Keratinocyte (primary cell): ENCODE measurements around the gene TRAPPC1. TPM values are rescaled to one million over a fixed set of nuclear protein-coding genes. Genes with fewer than 3 reads are reported as not detected.

ENCODE experiments used
- DNase-seq: peaks from one replicate; pipeline ENCODE4 v3.0.0-alpha.2; 2011; ENCODE audit warnings: low read depth, missing footprints, low spot score
- FAIRE-seq: peaks from 2 replicates; lab custom pipeline; 2011; peaks lifted over from hg19 to GRCh38; lab: Jason Lieb, UNC
- H2AFZ ChIP-seq: 2 replicates; pipeline ENCODE4 v1.6.0; 2012; ENCODE audit warnings: low read length, control low read depth, inconsistent platforms; ENCODE audit not compliant: control insufficient read depth
- H3K27ac ChIP-seq: 2 replicates; pipeline ENCODE4 v1.5.1; 2011; ENCODE audit warnings: low read length; ENCODE audit not compliant: control insufficient read depth, insufficient read depth
- H3K27me3 ChIP-seq: 3 replicates; pipeline ENCODE4 v1.6.0; 2011; ENCODE audit warnings: low read length; ENCODE audit not compliant: control insufficient read depth, insufficient read depth; ENCODE audit errors: extremely low read depth
- H3K36me3 ChIP-seq, 2 experiments: 2 replicates in 1 of 2; 3 replicates in 1 of 2; pipeline ENCODE4 v1.5.1; 2011; ENCODE audit warnings: low read length in 2 of 2, mild to moderate bottlenecking in 1 of 2; ENCODE audit not compliant: control insufficient read depth in 2 of 2, insufficient read depth in 2 of 2; ENCODE audit errors: extremely low read depth in 1 of 2
- H3K4me1 ChIP-seq: 3 replicates; pipeline ENCODE4 v1.5.1; 2011; ENCODE audit warnings: low read length; ENCODE audit not compliant: control insufficient read depth, insufficient read depth; ENCODE audit errors: extremely low read depth
- H3K4me2 ChIP-seq: 3 replicates; pipeline ENCODE4 v1.6.0; 2011; ENCODE audit warnings: low read depth, low read length; ENCODE audit not compliant: control insufficient read depth, insufficient read depth; ENCODE audit errors: extremely low read depth
- H3K4me3 ChIP-seq, 3 experiments: fragments of 200-600 bp in 1 of 3; sonication (generic) in 1 of 3; 2 replicates in 2 of 3; 3 replicates in 1 of 3; pipeline ENCODE4 v1.5.1; 2011 to 2016; ENCODE audit warnings: low read length in 3 of 3, mild to moderate bottlenecking in 3 of 3, control low read depth in 2 of 3, inconsistent platforms in 1 of 3, low read depth in 1 of 3, mixed read lengths in 1 of 3, mixed run types in 1 of 3, moderate library complexity in 1 of 3; ENCODE audit not compliant: control insufficient read depth in 2 of 3, insufficient read depth in 2 of 3; ENCODE audit errors: extremely low read depth in 1 of 3
- H3K79me2 ChIP-seq: 2 replicates; pipeline ENCODE4 v1.6.0; 2012; ENCODE audit warnings: low read length; ENCODE audit not compliant: control insufficient read depth, insufficient read depth
- H3K9ac ChIP-seq: 3 replicates; pipeline ENCODE4 v1.6.0; 2011; ENCODE audit warnings: low read length; ENCODE audit not compliant: control insufficient read depth, insufficient read depth; ENCODE audit errors: extremely low read depth
- H3K9me1 ChIP-seq: 3 replicates; pipeline ENCODE4 v1.6.0; 2011; ENCODE audit warnings: low read length; ENCODE audit not compliant: control insufficient read depth, insufficient read depth; ENCODE audit errors: extremely low read depth
- H3K9me3 ChIP-seq: 2 replicates; pipeline ENCODE4 v1.5.1; 2012; ENCODE audit warnings: low read depth, low read length; ENCODE audit not compliant: control insufficient read depth
- H4K20me1 ChIP-seq: 3 replicates; pipeline ENCODE4 v1.6.0; 2011; ENCODE audit warnings: low read length; ENCODE audit not compliant: control insufficient read depth, insufficient read depth; ENCODE audit errors: extremely low read depth
- EZH2 ChIP-seq: IDR thresholded peaks from one replicate; pipeline ENCODE4 v1.6.1; 2012; ENCODE audit warnings: inconsistent platforms, mild to moderate bottlenecking, low read length, moderate library complexity
- dilution Hi-C: fragments of 300-500 bp; cut with MboI; formaldehyde crosslinking; loops from one replicate; pipeline ENCODE4 v1.7.0; 2020; ENCODE audit warnings: low sequenced_read_pairs; ENCODE audit not compliant: extremely low pct_ligation_motif_present
- polyA plus RNA-seq, 5 experiments: library from polyadenylated mRNA; depleted of rRNA in 3 of 5; stranded (reverse) in 3 of 5; stranded (forward) in 1 of 5; unstranded in 1 of 5; fragments of >200 nt; gene quantifications; 1 replicate in 1 of 5; 2 replicates in 3 of 5; 3 replicates in 1 of 5; pipeline versions ENCODE4 v1.2.1 to v1.2.3, GENCODE V29; 2011 to 2012; ENCODE audit warnings: missing spikeins in 2 of 5, low read depth in 1 of 5, low replicate concordance in 1 of 5
- TF ChIP-seq, protein P1 (sequence below), 3 experiments: IDR thresholded peaks in 1 of 3; conservative IDR thresholded peaks in 1 of 3; optimal IDR thresholded peaks in 1 of 3; 2 replicates in 2 of 3; 3 replicates in 1 of 3; pipeline versions ENCODE3 to v1.5.1; 2011; ENCODE audit warnings: low read length in 3 of 3, mild to moderate bottlenecking in 3 of 3, moderate library complexity in 2 of 3, control low read depth in 1 of 3, inconsistent platforms in 1 of 3; ENCODE audit not compliant: insufficient read depth in 2 of 3; ENCODE audit errors: extremely low read depth in 1 of 3

TRAPPC1 gene
- polyA plus RNA-seq, 1 donor (not counting 4 experiments of a cell fraction or from before 2014, with no cell fraction given) = 128 TPM

GRCh38 chr17:7887482-7888183 lies 44.1 kb downstream of the TRAPPC1 start:
- peak overlapping the region; percentile 88 for H3K4me2 ChIP-seq
- H3K4me1 ChIP-seq = peaks cover 40% of the 10 kb centered on the region
- H3K27me3 ChIP-seq = no peaks in the 10 kb centered on the region
- no peaks in the 10 kb centered on the region for H3K9me3 ChIP-seq
- peaks cover 18% of the 10 kb centered on the region for H3K79me2 ChIP-seq
- DNase-seq = no peak
- H3K4me3 ChIP-seq = peak overlapping the region; percentile 61 to 86 (median 76)
- TF ChIP-seq EZH2 = no peak
- TF ChIP-seq, protein P1, sequence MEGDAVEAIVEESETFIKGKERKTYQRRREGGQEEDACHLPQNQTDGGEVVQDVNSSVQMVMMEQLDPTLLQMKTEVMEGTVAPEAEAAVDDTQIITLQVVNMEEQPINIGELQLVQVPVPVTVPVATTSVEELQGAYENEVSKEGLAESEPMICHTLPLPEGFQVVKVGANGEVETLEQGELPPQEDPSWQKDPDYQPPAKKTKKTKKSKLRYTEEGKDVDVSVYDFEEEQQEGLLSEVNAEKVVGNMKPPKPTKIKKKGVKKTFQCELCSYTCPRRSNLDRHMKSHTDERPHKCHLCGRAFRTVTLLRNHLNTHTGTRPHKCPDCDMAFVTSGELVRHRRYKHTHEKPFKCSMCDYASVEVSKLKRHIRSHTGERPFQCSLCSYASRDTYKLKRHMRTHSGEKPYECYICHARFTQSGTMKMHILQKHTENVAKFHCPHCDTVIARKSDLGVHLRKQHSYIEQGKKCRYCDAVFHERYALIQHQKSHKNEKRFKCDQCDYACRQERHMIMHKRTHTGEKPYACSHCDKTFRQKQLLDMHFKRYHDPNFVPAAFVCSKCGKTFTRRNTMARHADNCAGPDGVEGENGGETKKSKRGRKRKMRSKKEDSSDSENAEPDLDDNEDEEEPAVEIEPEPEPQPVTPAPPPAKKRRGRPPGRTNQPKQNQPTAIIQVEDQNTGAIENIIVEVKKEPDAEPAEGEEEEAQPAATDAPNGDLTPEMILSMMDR (optimal IDR thresholded peaks at IDR 0.05 in 1 of 3, IDR thresholded peaks at IDR 0.05 in 1 of 3, conservative IDR thresholded peaks at IDR 0.05 in 1 of 3; ENCODE audit: extremely low read depth in 1 of 3, insufficient read depth in 2 of 3, low read length in 3 of 3) = no peak
- dilution Hi-C loops = no loop called here
- H4K20me1 ChIP-seq = no peaks in the 10 kb centered on the region
- H3K36me3 ChIP-seq = peaks cover 11 to 25% of the 10 kb centered on the region in 2 experiments
- H3K9me1 ChIP-seq = no peaks in the 10 kb centered on the region
- H2AFZ ChIP-seq = peak overlapping the region; percentile 79
- peak; percentile 51 for FAIRE-seq
- H3K9ac ChIP-seq = peak overlapping the region; percentile 87
- peak overlapping the region; percentile 89 for H3K27ac ChIP-seq

- H3K79me2 ChIP-seq = peaks cover 18% of the 10 kb centered on the region
- H2AFZ ChIP-seq = peak overlapping the region; percentile 17
- peaks cover 43% of the 10 kb centered on the region for H3K4me1 ChIP-seq
- peak overlapping the region; percentile 89 for H3K27ac ChIP-seq
- peaks cover 11 to 23% of the 10 kb centered on the region in 2 experiments for H3K36me3 ChIP-seq
- no peaks in the 10 kb centered on the region for H3K9me1 ChIP-seq
- no peaks in the 10 kb centered on the region for H3K27me3 ChIP-seq
- H3K9ac ChIP-seq = peak overlapping the region; percentile 86
- H4K20me1 ChIP-seq = no peaks in the 10 kb centered on the region
- peak overlapping the region; percentile 61 to 86 (median 76) for H3K4me3 ChIP-seq
- DNase-seq (peak; percentile 93), FAIRE-seq (no peak)
- H3K9me3 ChIP-seq = no peaks in the 10 kb centered on the region
- dilution Hi-C loops = no loop called here
- TF ChIP-seq, protein P1 (optimal IDR thresholded peaks at IDR 0.05 in 1 of 3, IDR thresholded peaks at IDR 0.05 in 1 of 3, conservative IDR thresholded peaks at IDR 0.05 in 1 of 3; ENCODE audit: extremely low read depth in 1 of 3, insufficient read depth in 2 of 3, low read length in 3 of 3) = no peak
- TF ChIP-seq EZH2 = no peak
- H3K4me2 ChIP-seq = peak overlapping the region; percentile 88
These were observed 44.7 kb downstream of the TRAPPC1 start for GRCh38 chr17:7887038-7887481.
